Right lobe of liver (tissue), 6 donors: ENCODE results near the gene PLVAP. TPM values are rescaled to one million over a fixed set of nuclear protein-coding genes. Genes with fewer than 3 reads are reported as not detected.
A peak's percentile ranks its signal among the peaks of the same experiment; 100 is the strongest.

Experiments used
- ATAC-seq, 4 donors: fragments of 200-7000 bp; cut with Tn5 transposase; one replicate each; pipeline ENCODE4 v1.9.1; 2020; ENCODE audit warnings: mild to moderate bottlenecking in 4 of 4, moderate library complexity in 4 of 4
- DNase-seq, 3 donors: peaks; one replicate each; pipeline ENCODE4 v3.0.0-alpha.2; 2020
- H3K27ac ChIP-seq, 3 donors: fragments of 200-600 bp; one replicate each; pipeline ENCODE4 v1.8.0; 2022
- H3K27me3 ChIP-seq, 2 donors: fragments of 200-600 bp; one replicate each; pipeline ENCODE4 v1.8.0; 2022
- H3K36me3 ChIP-seq, 4 donors: fragments of 200-600 bp; sonication (generic) in 1 of 4; one replicate each; pipeline versions ENCODE4 v1.5.1 to v1.8.0; 2017 to 2022; ENCODE audit warnings: control low read depth in 1 of 4
- H3K4me1 ChIP-seq, 4 donors: fragments of 200-600 bp; sonication (generic) in 1 of 4; one replicate each; pipeline versions ENCODE4 v1.5.1 to v1.8.0; 2017 to 2022; ENCODE audit warnings: control low read depth in 1 of 4
- H3K4me3 ChIP-seq, 3 donors: fragments of 200-600 bp; one replicate each; pipeline ENCODE4 v1.8.0; 2022
- H3K9me3 ChIP-seq, 4 donors: fragments of 200-600 bp; sonication (generic) in 1 of 4; one replicate each; pipeline versions ENCODE4 v1.5.1 to v1.8.0; 2017 to 2022; ENCODE audit warnings: control low read depth in 1 of 4
- CTCF ChIP-seq, 4 donors: fragments of 200-600 bp in 3 of 4; fragments of 450-650 bp in 1 of 4; IDR thresholded peaks; one replicate each; pipeline versions ENCODE4 v1.5.1 to v1.8.0; 2016 to 2022; ENCODE audit warnings: antibody characterized with exemption in 4 of 4, mild to moderate bottlenecking in 2 of 4
- POLR2A ChIP-seq: fragments of 450-650 bp; IDR thresholded peaks from one replicate; pipeline ENCODE4 v1.6.1; 2017; ENCODE audit warnings: antibody characterized with exemption, mild to moderate bottlenecking
- WGBS: methylation state at CpG from one replicate; pipeline ENCODE4 v1.1.6; 2018; ENCODE audit warnings: low coverage, low lambda C conversion rate; ENCODE audit not compliant: insufficient coverage; ENCODE audit errors: missing lambda C conversion rate; 5-methylcytosine and 5-hydroxymethylcytosine counted together
- intact Hi-C, 2 donors: fragments of 100-400 bp; cut with DNase I; formaldehyde crosslinking; loops; one replicate each; pipeline versions ENCODE4 v1.11.2 to v1.14.1; 2022
- total RNA-seq, 6 experiments: library from RNA; depleted of rRNA in 2 of 6; stranded (reverse); fragments of >200 nt in 2 of 6; fragmentation: NEBNext Ultra II Directional in 3 of 6; extraction: Animal tissue kit (Norgen Biotek cat#: 25700) in 3 of 6; gene quantifications; one replicate each; pipeline versions ENCODE4 v1.1.0 to v1.2.4, GENCODE V29; 2016 to 2023
- donor health status: DM: no; HTN: yes; CAD: no.
- donor health status: DM: no; HTN: no; CAD: no.
- donor health status: DM: no; HTN: no; CAD: no.
- donor health status: DM: no; HTN: yes; CAD: no.
- donor health status: DM: no; HTN: yes; CAD: no.

Gene PLVAP
- total RNA-seq, 6 experiments from 2014 or later: 0.78 to 16.6 (median 4.1) TPM

- H3K27me3 ChIP-seq: no peaks in the 10 kb centered on the region
- H3K36me3 ChIP-seq: no peaks in the 10 kb centered on the region
- no peak for TF ChIP-seq POLR2A
- no peak for TF ChIP-seq CTCF (IDR thresholded peaks at IDR 0.05)
- WGBS: 97% methylated on average over 11 of the region's 15 CpGs
- no peak for DNase-seq
- H3K27ac ChIP-seq: peak overlapping the region in 2 of 3 donors; percentile 48 to 57
- intact Hi-C loops: loop anchor here in 1 of 2 donors (10.0 kb wide), 1 partner anchor 113 kb away; no protein-coding TSS in a partner anchor
- no peaks in the 10 kb centered on the region for H3K9me3 ChIP-seq
- no peak for ATAC-seq
- no peak overlapping the region for H3K4me3 ChIP-seq
- H3K4me1 ChIP-seq: peaks cover 0 to 13% (median 5%) of the 10 kb centered on the region in 4 donors
Observed at GRCh38 chr19:17341386-17341785, 35.8 kb downstream of the PLVAP start.

- Histone ChIP-seq H3K4me3 (peak overlapping the region in 1 of 3 donors; percentile 10), H3K4me1 (peaks cover 0 to 13% (median 5%) of the 10 kb centered on the region in 4 donors), H3K27ac (peak overlapping the region in 2 of 3 donors; percentile 48 to 57), H3K9me3 (no peaks in the 10 kb centered on the region), H3K27me3 (no peaks in the 10 kb centered on the region), H3K36me3 (no peaks in the 10 kb centered on the region)
- WGBS: 23% methylated on average over 8 of the region's 17 CpGs
- TF ChIP-seq CTCF (IDR thresholded peaks at IDR 0.05): peak in 2 of 4 donors; percentile 21 to 23
- TF ChIP-seq POLR2A: peak; percentile 56
- peak; percentile 75 to 80 (median 79) for DNase-seq
- peak; percentile 45 to 62 (median 56) for ATAC-seq
- intact Hi-C loops: loop anchor here in 1 of 2 donors (10.0 kb wide), 1 partner anchor 114 kb away; no protein-coding TSS in a partner anchor
Observed at GRCh38 chr19:17340871-17341357, 36.2 kb downstream of the PLVAP start.

GRCh38 chr19:17340302-17340870 lies 36.8 kb downstream of the PLVAP start:
- TF ChIP-seq POLR2A: no peak
- TF ChIP-seq CTCF (IDR thresholded peaks at IDR 0.05): no peak
- 65% methylated on average over 21 of the region's 21 CpGs for WGBS
- intact Hi-C loops: loop anchor here in 1 of 2 donors (10.0 kb wide), 1 partner anchor 114 kb away; no protein-coding TSS in a partner anchor
- peak; percentile 88 to 94 (median 91) for DNase-seq
- Histone ChIP-seq H3K36me3 (no peaks in the 10 kb centered on the region), H3K9me3 (no peaks in the 10 kb centered on the region), H3K27me3 (no peaks in the 10 kb centered on the region), H3K4me3 (peak overlapping the region in 1 of 3 donors; percentile 10), H3K4me1 (peaks cover 0 to 14% (median 5%) of the 10 kb centered on the region in 4 donors), H3K27ac (peak overlapping the region in 1 of 3 donors; percentile 48)
- peak; percentile 70 to 83 (median 73) for ATAC-seq

GRCh38 chr19:17339088-17339741 lies 37.9 kb downstream of the PLVAP start:
- Histone ChIP-seq H3K27me3 (no peaks in the 10 kb centered on the region), H3K9me3 (no peaks in the 10 kb centered on the region), H3K36me3 (no peaks in the 10 kb centered on the region), H3K4me3 (no peak overlapping the region), H3K4me1 (peaks cover 0 to 19% (median 5%) of the 10 kb centered on the region in 4 donors), H3K27ac (no peak overlapping the region)
- ATAC-seq (no peak), DNase-seq (no peak)
- no peak for TF ChIP-seq CTCF (IDR thresholded peaks at IDR 0.05)
- TF ChIP-seq POLR2A: no peak
- 93% methylated on average over 8 of the region's 34 CpGs for WGBS
- intact Hi-C loops: no loop called here
